Type B pancreatic cell (in vitro differentiated cells): ENCODE results near the gene ZNF417. TPM values are rescaled to one million over a fixed set of nuclear protein-coding genes. Genes with fewer than 3 reads are reported as not detected.
A peak's percentile ranks its signal among the peaks of the same experiment; 100 is the strongest.

Experiments used
- DNase-seq: peaks from one replicate; pipeline ENCODE4 v3.0.0; 2021; ENCODE audit warnings: mixed read lengths; ENCODE audit not compliant: unreplicated experiment; ENCODE audit errors: extremely low spot score
- H3K27ac Mint-ChIP-seq: 2 replicates; pipeline ENCODE4 v1.8.0; 2021; ENCODE audit warnings: mild to moderate bottlenecking, mixed read lengths
- H3K27me3 Mint-ChIP-seq: 2 replicates; pipeline ENCODE4 v1.8.0; 2021; ENCODE audit warnings: mixed read lengths
- H3K36me3 Mint-ChIP-seq: 2 replicates; pipeline ENCODE4 v1.8.0; 2021; ENCODE audit warnings: mixed read lengths
- H3K4me1 Mint-ChIP-seq: one replicate; pipeline ENCODE4 v1.8.0; 2021; ENCODE audit warnings: mixed read lengths; ENCODE audit not compliant: unreplicated experiment
- H3K4me3 Mint-ChIP-seq: 2 replicates; pipeline ENCODE4 v1.8.0; 2021; ENCODE audit warnings: mild to moderate bottlenecking, mixed read lengths
- H3K9me3 Mint-ChIP-seq: 2 replicates; pipeline ENCODE4 v1.8.0; 2021; ENCODE audit warnings: mixed read lengths
- total RNA-seq: library from RNA; stranded (reverse); gene quantifications from 2 replicates; pipeline ENCODE4 v1.2.1, GENCODE V29; 2021; ENCODE audit warnings: low replicate concordance
- TF ChIP-seq, protein P1 (sequence below): fragments of 200-600 bp; sonication (generic); conservative IDR thresholded peaks from 2 replicates; pipeline ENCODE4 v1.5.0; 2021; ENCODE audit warnings: antibody characterized with exemption, mild to moderate bottlenecking

Gene ZNF417
- total RNA-seq, 1 donor from 2014 or later: 20.8 TPM

DNA sequence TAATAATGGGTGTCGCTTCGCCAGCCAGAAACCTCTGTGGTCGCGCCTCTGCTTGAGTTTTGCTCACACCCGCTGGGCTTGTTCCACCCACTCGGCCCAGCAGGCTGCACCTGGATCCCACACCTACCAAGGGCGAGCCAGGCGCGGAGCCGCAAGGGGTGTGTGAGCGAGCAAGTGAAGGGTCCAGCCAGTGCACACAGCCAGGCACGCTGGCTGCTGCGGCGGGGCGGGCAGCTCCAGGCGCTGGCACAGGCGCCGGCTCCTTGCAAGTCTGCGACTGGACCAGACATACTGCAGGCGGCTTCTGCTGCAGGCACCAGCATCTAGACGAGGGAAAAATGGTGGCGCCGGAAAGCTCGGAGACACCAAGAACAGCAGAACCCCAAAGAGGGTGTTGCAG, 32.9 kb upstream of the ZNF417 start:
- H3K4me3 Mint-ChIP-seq: no peak overlapping the region
- H3K27me3 Mint-ChIP-seq: no peaks in the 10 kb centered on the region
- DNase-seq: no peak
- TF ChIP-seq, protein P1, sequence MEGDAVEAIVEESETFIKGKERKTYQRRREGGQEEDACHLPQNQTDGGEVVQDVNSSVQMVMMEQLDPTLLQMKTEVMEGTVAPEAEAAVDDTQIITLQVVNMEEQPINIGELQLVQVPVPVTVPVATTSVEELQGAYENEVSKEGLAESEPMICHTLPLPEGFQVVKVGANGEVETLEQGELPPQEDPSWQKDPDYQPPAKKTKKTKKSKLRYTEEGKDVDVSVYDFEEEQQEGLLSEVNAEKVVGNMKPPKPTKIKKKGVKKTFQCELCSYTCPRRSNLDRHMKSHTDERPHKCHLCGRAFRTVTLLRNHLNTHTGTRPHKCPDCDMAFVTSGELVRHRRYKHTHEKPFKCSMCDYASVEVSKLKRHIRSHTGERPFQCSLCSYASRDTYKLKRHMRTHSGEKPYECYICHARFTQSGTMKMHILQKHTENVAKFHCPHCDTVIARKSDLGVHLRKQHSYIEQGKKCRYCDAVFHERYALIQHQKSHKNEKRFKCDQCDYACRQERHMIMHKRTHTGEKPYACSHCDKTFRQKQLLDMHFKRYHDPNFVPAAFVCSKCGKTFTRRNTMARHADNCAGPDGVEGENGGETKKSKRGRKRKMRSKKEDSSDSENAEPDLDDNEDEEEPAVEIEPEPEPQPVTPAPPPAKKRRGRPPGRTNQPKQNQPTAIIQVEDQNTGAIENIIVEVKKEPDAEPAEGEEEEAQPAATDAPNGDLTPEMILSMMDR: no peak
- peaks cover 18% of the 10 kb centered on the region for H3K4me1 Mint-ChIP-seq
- H3K9me3 Mint-ChIP-seq: peaks cover 11% of the 10 kb centered on the region
- peaks cover 21% of the 10 kb centered on the region for H3K36me3 Mint-ChIP-seq
- no peak overlapping the region for H3K27ac Mint-ChIP-seq

DNA sequence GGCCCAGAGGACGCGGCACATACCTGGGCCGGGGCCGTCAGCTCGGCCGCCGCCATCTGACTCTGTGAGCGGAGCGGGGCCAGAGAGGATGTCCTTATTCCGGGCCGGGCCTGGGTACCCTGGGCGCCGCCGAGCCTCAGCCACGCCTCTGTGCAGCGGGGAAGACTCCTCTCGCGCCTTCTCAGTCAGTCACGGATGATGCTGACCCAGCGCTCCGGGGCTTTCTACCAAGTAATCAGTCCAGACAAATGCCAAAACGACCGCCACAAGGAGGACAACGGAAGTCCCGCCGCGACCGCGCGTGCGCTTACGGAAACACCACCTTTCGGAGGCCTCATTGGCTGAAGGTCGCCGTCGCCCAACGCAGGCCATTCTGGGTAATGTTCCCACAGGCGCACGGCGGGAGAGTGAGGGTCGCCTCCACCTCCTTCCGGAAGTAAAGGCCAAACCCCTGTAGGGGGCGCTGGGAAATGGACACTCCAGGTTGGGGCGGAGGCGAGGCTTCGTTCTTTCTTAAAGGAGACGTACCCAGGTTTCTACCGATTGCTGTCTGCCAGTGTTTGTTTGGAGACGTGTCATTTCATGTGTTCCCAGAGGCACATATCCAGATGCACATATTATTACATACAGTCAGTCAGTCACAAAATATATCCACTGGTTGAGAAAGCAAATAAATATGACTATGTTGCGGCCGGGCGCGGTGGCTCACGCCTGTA, 31.2 kb upstream of the ZNF417 start, which contains the start of gene ZNF256:
ZNF256 (minus strand) TSS at position 288 of the 716 bp plus-strand sequence; CDS start at position 56, 232 bp downstream.
- peak within 1 kb of the TSS; percentile 95 for H3K27ac Mint-ChIP-seq
- TF ChIP-seq, protein P1: peak; percentile 78

DNA sequence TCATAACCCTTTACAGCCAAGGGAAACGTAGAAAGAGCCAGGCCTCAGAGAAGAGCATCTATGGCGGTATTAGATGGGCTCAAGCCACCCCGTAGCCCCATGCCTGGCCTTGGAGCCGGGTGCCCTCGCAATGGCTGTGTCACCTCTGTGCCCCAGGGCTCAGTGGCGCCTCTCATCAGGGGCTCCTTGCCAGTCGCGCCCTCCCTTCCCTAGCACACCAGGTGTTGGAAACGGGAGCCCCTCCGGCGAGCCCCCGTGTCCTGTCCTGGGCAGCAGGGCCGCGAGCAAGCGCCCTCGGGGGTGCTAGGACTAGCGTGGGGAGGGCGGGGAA, 30.7 kb upstream of the ZNF417 start:
- Mint-ChIP-seq H3K27me3 (no peaks in the 10 kb centered on the region), H3K27ac (no peak overlapping the region), H3K9me3 (peaks cover 22% of the 10 kb centered on the region), H3K36me3 (peaks cover 44% of the 10 kb centered on the region), H3K4me3 (peak overlapping the region; percentile 98), H3K4me1 (peaks cover 18% of the 10 kb centered on the region)
- DNase-seq: no peak
- TF ChIP-seq, protein P1: no peak

More for the DNA sequence above, 31.2 kb upstream of the ZNF417 start, which contains the start of gene ZNF256:
- H3K4me3 Mint-ChIP-seq: peak within 1 kb of the TSS; percentile 98
- DNase-seq: peak; percentile 97
- H3K9me3 Mint-ChIP-seq: peaks cover 18% of the 10 kb centered on the region
- no peaks in the 10 kb centered on the region for H3K27me3 Mint-ChIP-seq
- peaks cover 18% of the 10 kb centered on the region for H3K4me1 Mint-ChIP-seq
- H3K36me3 Mint-ChIP-seq: peaks cover 38% of the 10 kb centered on the region

DNA sequence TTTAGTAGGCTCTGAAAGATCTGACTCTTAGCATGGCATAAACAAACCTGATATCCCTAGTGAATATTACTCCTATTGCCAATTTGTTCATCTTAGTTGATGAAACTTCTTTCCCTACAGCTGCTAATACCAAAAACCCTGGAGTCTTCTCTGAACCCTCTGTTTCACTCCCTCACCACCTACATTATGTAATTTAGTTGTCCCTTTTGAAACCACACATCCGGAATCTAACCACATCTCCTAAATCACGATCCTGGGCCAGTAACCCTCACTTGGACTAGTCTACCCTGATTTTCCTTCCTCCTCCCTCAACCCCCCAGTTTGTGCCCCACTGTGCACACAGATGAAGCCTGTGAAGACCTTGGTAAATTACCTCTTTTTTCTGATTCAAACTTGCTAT, 29.9 kb upstream of the ZNF417 start:
- TF ChIP-seq, protein P1: no peak
- Mint-ChIP-seq H3K27ac (peak overlapping the region; percentile 30), H3K4me3 (peak overlapping the region; percentile 98), H3K36me3 (peaks cover 51% of the 10 kb centered on the region), H3K9me3 (peaks cover 27% of the 10 kb centered on the region), H3K27me3 (no peaks in the 10 kb centered on the region), H3K4me1 (peaks cover 18% of the 10 kb centered on the region)
- DNase-seq: no peak

DNA sequence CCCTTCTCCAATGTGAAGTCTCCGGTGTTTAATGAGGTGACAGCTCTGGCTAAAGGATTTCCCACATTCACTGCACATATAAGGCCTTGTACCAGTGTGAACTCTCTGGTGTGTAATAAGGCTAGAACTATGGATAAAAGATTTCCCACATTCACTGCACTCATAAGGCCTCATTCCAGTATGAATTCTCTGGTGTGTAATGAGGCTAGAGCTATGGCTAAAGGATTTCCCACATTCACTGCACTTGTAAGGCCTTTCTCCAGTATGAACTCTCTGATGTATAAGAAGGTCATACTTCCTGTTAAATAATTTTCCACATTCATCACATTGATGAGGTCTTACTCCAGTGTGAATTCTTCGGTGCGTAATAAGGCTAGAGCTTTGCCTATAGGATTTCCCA, 25.2 kb upstream of the ZNF417 start:
- Mint-ChIP-seq H3K27me3 (no peaks in the 10 kb centered on the region), H3K36me3 (peaks cover 76% of the 10 kb centered on the region), H3K9me3 (peaks cover 34% of the 10 kb centered on the region), H3K27ac (no peak overlapping the region), H3K4me1 (peaks cover 10% of the 10 kb centered on the region), H3K4me3 (no peak overlapping the region)
- no peak for DNase-seq
- TF ChIP-seq, protein P1: no peak
